ENCODE data around the gene PELO.
"Not testable (repeated sequence)": the region's sequence is repeated elsewhere in the genome, so short reads cannot be mapped to it uniquely, and the experiment has no call there.

Gene PELO, protein sequence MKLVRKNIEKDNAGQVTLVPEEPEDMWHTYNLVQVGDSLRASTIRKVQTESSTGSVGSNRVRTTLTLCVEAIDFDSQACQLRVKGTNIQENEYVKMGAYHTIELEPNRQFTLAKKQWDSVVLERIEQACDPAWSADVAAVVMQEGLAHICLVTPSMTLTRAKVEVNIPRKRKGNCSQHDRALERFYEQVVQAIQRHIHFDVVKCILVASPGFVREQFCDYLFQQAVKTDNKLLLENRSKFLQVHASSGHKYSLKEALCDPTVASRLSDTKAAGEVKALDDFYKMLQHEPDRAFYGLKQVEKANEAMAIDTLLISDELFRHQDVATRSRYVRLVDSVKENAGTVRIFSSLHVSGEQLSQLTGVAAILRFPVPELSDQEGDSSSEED
- total RNA-seq, result 18.1 to 18.4 reads per million in 2 donors

DNA sequence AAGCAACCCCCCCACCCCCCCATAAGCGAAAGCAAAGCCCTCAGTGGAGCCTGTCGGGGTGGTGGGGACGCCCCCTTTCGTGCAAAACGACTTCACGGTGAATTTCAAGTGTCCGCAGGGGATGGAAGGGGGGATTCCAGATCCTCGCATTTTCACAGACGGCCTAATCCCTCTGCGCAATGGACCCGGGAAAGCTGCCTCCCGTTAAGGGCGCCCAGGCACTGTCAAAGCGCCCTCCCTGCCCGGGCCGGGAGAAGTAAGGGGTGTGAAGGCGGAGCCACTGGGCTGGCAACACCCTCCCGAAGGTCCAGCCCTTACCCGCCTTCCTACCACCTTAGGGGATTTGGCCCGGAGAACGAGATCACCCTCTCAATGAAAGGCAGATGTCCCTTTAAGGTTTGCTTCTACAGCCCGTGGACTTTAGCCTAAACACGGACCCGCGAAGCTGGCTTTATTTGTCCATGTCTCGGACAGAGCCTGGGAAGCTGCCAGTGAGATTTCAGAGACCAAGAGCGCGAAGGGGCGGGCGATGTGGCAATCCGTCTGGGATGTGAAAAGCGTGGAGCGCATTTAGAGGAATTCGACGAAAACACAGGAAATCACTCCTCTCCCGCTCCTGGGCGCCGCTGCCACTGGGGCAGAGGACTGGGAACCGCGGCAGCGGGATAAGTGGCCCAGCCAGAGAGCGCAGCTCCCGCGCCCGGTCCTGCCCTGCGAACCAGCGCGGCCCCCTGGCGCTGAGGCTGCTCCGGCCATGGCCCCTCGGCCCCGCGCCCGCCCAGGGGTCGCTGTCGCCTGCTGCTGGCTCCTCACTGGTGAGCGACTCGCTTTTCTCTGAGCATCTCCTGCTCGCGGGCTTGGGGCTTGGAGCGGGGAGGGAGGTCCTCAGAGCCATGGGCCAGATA lies at the start of gene PELO, which contains the start of gene ITGA1:
Gene PELO (plus strand): TSS at position 317 of the 905 bp plus-strand sequence. CDS start 12,479 bp downstream, outside the sequence.
Gene ITGA1 (plus strand): TSS at position 317 of the 905 bp plus-strand sequence. CDS start 438 bp downstream, at position 755.
- DNase-seq, result peak; percentile 16 to 44 (median 34)

DNA sequence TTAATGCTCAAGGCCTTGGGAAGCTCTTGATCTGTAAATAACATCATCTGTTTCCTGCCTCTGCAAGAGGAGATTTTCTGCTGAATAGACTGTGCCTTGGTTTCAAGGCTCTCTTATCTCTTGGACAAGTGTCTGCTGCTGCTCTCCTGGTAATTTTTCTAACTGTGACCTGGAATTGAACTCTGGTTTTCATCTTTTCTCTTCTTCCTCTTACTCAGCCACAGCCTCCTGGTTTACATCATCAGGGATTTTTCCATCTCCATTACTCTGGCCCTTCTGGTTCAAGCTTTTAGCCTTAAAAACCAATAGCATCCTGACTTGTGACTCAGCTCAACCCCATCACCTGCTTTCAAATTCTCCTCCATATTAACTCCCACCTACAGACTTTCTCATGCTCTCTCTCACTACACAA lies 49.6 kb upstream of the PELO start:
- peak in 1 of 5 experiments; percentile 38 for DNase-seq

DNA sequence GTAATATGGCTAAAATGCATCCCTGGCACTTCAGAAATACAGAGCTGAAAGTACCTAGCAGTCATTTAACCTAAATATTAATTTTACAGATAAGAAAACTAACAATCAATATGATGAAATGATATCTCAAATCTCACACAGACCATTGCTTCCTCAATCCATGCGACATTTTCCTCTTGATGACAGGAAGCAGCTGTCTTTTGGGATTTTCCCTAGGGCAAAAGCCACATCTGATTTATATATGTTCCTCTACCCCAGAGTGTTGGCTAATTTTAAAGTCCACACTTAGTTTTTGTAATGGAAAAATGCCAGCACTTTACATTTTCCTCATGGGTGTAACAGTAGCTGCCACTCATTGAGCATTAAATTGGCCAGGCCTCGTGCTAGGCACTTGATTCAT lies 47.7 kb upstream of the PELO start:
- no peak for DNase-seq

DNA sequence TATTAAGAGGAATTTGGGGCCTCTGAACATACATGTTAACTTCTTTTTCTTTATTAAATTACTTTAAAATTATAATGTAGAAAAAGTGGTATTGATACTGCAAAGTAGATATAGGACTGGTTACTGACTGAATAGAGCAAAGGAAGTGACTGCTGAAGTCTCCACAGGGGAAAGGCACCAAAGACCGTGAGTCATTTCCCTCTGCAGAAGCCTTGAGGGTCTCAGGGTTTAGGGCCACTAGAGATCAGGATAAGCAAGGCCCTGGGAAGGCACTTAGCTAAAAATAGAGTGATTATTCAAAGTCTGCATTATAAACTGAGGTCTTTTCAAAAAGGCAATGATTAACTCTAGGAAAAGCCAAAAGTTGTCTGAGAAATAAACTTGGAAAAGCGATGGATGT lies 44.7 kb upstream of the PELO start:
- peak in 1 of 5 experiments; percentile 47 for DNase-seq

DNA sequence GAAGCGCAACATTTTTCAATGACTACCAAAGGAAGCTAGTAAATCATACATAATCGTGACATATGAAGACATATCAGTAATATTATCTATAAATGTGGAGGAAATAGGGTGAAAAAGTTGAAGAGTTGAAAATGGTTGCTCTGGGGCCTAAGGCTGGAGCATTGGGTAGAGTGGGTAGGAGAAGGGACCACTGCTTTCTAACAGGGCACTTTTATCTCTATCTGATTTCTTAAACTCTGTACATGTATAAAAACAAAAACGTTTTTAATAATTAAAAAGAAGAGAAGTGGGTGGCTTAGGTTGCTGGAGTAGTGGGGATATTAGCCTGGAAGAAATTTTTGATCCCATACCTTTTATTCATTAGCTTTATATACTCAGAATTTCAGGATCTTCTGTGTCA lies 44.2 kb upstream of the PELO start:
- DNase-seq, result no peak

DNA sequence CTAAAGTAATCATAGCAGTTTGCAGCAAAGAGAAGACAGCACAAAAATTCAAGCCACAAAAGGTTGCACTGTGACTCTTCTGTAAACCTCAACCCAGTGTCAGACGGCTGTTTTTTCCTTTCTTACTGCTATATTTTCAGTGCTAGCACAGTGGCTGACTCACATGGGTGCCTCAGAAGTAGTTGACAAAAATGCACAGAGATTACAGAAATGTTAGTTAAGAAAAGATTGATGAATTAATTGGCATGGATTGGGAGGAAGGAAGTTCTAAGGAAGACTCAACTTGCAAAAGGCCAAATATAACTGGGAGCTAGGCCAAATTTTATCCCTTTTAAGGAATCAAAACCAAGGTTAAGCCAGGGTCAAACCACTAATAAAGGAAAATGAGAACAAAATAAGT lies 43.7 kb upstream of the PELO start:
- DNase-seq, result peak in 2 of 5 experiments; percentile 59 to 94

DNA sequence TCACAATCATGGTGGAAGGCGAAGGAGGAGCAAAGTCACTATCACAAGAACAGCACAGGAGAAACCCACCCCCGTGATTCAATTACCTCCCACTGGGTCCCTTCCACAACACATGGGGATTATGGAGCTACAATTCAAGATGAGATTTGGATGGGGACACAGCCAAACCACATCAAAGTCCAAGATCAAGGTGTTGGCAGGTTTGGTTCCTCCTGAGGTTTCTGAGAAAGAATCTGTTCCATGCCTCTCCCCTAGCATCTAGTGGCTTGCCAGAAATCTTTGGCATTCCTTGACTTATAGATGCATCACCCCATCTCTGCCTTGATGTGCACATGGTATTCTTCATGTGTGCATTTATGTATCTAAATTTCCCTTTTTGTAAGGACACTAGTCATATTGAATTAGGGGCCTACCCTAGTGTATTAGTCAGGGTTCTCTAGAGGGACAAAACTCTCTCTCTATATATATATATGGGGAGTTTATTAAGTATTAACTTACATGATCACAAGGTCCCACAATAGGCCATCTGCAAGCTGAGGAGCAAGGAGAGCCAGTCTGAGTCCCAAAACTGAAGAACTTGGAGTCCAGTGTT lies 42.8 kb upstream of the PELO start:
- not testable (repeated sequence) for DNase-seq

DNA sequence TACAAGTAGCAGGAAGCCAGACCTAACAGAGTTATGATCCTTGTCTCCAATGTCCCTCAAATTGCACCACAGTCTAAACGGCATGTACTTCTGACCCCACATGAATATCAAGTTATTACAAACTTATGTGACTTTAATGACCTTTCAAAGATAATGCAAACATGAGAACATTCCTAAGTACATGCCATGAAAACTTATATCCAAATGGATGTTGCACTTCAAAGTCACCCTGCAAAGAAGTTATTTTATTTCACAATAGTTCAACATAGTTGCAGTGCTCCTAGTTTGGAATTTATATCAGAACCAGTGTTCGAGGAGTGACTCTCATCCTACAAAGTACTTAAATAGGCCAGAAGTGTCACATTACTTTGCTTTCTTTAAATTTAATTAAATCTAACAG lies 41.2 kb upstream of the PELO start:
- no peak for DNase-seq

DNA sequence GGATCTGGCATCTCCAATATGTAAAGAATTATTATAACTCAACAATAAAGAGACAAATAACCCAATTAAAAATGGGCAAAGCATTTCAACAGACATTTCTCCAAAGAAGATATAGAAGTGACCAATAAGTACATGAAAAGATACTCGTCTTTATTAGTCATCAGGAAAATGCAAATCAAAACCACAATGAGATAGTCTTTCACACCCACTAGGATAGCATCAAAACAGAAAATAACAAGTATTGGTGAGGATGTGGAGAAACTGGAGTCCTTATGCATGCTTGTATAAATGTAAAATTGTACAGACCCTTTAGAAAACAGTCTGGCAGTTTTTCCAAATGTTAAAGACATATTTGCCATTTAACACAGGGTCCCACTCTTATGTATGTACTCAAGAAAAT lies 39.1 kb upstream of the PELO start:
- peak in 2 of 5 experiments; percentile 13 to 65 for DNase-seq

DNA sequence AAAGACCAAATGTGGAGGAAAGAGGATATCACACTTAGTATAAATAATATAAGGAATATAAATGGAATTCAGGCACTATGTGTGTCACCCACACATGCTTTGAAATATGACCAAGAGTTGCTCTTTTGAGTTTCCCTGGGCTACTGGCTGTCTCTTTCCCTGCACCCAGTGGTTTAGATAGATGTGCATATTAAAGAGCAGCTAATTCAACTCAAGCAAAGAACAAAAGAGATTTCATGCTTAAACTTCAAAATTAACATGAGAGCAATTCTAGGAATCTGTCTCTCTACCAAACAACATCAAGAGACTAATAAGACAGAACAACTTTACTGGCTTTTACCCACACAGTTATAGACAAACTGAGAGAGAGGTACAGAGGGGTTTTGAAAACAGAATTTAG lies 38.0 kb upstream of the PELO start:
- no peak for DNase-seq

DNA sequence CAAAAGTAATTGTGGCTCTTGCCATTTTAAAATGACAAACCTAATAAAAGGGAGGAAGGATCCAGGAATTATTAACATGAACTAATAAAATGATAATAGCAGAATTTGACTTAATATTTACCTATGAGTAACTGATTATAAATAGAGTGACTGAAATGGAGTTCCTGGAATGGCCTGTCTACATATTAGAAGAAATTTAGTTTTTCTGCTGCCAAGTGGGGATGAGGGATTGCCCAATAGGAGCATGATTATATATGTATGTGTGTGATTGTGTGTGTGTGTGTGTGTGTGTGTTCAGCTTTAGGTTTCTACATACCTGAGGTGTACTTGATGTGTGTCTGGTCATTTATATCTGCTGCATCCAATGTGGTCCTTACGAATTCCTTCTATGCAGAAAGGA lies 36.6 kb upstream of the PELO start:
- DNase-seq, result no peak

DNA sequence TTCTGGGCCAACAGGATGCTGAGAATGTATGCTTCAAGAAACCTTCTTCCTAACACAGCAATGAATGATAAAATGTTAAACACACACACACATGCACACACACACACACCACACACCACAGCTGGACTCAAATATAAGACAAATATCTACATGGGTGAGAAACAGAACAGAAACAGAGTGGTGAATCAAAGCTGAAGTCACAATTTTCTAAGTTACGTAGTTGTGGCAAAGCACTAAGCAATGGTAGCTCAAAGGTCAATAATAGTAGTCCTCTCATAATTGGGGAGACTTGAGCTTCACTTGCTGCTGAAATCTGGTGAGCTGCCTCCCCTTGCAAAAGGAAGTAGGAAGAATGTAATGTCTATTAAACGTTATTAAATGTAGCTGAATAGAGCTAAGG lies 33.7 kb upstream of the PELO start:
- DNase-seq, result no peak

DNA sequence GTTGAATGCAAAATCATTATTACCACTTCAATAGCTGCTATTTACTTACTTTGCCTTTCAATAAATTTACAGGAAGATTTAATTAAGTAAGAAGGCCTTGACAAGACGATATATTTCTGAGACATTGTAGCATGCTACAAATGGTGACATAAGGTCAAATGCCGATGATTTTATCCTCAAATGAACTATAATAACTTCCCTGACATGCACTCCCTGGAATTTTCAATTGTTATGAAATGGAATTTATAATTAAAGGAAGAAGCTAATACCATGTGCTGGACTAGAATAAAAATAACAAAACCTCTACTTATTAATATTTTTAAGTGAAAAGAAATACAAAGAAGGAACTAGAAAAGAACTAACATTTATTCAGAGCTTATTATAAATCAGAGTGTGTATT lies 30.2 kb upstream of the PELO start:
- DNase-seq, result no peak

DNA sequence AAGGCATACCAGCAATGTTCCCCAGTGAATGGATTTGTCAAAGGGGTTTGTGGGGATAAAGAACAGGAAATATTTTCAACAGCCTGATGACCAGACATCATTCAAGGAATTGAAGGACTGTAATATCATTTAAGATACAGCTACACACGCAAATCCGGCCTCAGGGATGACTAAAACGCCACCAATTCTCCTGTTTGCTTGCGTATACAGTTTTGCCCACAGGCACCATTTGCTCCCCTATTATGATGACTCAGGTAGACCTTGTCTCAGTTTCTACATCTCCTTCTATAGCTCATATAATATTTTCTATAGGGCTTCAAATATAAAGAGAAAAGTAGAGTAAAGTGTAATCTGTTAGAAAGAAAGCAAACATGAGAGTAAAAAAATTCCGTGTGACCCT lies 29.7 kb upstream of the PELO start:
- no peak for DNase-seq

DNA sequence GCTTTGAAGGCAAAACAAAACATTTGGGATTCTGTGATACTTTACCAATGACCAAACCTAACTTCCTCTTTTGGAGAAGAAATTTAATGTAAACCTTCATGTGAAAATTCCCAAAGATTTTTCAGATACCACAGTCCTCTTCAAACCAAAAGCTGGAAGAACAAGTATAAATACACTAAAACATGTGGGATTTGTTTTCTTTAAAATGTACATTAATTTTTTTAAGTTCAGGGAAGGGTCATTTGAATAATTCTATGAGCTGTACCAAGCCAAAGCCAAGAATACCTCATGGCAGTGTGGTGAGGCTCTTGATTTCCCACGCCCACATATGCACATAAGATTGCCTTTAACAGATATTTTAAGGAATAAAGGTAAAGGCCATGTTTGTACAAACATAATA lies 28.4 kb upstream of the PELO start:
- DNase-seq, result no peak

DNA sequence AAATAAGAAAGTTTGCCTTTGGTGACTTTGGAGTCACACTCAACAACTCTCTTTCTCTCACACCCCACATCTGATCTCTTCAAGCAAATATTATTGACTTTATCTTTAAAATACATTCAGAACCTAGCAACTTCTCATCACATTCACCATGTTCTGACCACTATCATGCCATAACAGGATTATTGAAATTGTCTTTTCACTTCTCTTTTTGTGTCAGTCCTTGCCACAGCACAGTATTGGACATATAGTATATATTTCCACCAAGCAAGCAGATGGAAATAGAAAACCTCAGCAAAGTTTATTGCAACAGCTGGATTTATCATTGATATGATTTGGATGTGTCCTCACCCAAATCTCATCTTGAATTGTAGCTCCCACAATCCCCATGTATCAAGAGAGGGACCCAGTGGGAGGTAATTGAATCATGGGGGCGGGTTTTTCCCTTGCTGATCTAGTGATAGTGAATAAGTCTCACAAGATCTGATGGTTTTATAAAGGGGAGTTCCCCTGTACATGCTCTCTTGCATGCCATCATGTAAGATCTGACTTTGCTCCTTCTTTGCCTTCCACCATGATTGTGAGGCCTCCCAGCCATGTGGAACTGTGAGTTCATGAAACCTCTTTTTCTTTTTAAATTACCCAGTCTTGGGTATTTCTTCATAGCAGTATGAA lies 26.9 kb upstream of the PELO start:
- no peak for DNase-seq

DNA sequence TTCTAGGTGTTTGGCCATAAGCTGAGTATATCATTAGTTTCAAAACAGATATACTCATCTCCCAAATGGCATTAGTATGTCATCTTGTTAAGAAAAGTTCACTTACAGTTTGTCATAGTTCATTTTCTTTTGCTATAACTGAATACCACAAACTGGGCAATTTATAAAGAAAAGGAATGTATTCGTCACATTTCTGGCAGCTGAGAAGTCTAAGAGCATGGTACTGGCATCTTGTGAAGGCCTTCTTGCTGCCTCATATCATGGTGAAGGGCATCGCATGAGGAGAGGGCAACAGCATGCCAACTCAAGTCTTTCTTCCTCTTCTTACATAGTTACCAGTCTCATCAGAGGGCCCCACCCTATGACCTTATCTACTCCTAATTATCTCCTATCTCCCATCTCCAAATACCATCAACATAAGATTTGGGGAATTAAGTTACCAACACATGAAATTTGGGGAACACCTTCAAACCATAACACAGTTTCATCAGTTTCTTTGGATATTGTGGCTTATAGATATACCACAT lies 20.4 kb upstream of the PELO start:
- no peak for DNase-seq

DNA sequence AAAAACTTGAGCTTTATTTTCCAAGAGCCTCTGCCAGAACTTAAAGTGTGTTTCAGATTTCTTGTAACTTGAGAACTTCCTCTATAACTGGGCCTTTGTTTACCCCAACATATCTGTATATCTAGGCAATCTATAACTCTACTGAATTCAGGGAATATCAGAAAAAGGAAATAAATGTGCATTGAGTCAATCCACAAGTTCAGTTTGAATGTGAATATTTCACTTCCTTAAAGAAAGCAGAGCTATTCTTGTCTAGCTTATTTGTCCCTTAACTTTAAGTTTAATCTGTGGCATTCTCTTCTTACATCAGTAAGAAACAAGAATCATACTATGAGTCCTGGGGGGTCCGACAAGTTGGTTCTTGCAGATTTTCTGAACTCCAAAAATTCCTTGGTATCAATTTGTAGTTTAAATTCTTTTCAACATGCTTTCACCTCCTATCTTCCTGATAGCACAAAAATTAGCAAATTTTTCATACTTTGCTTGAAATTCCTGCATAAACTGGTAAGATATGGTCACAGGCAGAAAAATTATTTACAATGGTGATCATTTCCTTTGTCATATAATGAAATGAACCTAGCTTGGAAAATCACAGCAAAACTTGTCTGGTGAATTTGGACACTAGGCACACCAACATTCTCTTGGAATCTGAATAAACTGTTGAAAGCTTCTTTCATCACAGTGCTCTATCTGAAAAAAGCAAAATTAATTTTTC lies 19.8 kb upstream of the PELO start:
- no peak for DNase-seq

DNA sequence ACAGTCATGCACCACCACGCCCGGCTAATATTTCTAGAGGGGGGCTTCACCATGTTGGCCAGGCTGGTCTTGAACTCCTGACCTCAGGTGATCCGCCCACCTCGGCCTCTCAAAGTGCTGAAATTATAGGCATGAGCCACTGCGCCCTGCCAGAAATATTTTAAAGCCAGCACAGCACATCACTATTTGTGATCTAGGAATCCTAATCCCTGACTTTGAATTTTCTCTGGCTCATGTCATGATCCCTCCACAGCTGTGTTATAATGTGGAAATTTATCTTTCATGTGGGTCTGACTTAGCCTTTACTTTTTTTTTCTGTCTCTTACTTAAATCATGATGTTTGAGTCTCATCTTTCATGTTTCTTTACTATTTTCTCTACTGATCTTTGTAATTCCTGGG lies 18.7 kb upstream of the PELO start:
- DNase-seq, result no peak

DNA sequence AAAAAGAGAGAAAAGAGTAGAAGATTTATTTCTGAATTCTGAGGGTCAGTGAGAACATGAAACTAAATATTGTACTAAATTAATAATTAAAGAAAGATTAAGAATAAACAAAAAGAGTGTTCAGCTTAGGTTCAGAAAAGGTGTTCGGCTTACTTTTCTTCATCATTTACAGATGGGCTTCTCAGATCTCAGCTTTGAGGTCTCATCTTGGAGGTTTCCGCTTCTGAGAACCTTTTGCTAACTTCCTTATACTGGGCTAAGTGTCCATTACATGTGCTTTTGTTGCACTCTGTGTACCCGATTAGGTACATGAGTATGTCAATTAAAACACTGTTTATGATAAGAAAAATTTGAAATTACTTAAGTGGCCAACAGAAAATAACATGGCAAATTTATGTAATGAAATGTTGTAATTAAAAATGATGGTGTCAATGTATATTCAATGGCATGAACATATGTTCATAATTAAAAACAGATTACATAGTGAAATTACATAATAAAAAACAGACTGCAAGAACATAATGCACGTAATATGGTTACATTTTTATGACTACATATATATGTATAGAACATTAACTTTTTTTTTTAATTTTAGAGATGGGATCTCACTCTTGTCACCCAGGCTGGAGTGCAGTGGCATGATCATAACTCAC lies 17.3 kb upstream of the PELO start:
- DNase-seq, result no peak
